Stomach smooth muscle (tissue), 2 donors: ENCODE results near the gene ZC3H7A.
"Not testable (repeated sequence)": the region's sequence is repeated elsewhere in the genome, so short reads cannot be mapped to it uniquely, and the experiment has no call there.

ENCODE experiments used
- H3K27ac ChIP-seq: one replicate; pipeline ENCODE4 v1.7.0; 2013; ENCODE audit warnings: mild to moderate bottlenecking, low read length, inconsistent platforms
- H3K27me3 ChIP-seq, 2 donors: one replicate each; pipeline ENCODE4 v1.7.0; 2013; ENCODE audit warnings: low read length in 2 of 2; ENCODE audit not compliant: insufficient read depth in 2 of 2, control insufficient read depth in 1 of 2
- H3K36me3 ChIP-seq, 2 donors: one replicate each; pipeline ENCODE4 v1.7.0; 2013; ENCODE audit warnings: low read length in 2 of 2; ENCODE audit not compliant: control insufficient read depth in 2 of 2, insufficient read depth in 2 of 2
- H3K4me1 ChIP-seq: one replicate; pipeline ENCODE4 v1.7.0; 2013; ENCODE audit warnings: low read length; ENCODE audit not compliant: control insufficient read depth, insufficient read depth
- H3K4me3 ChIP-seq, 2 donors: one replicate each; pipeline ENCODE4 v1.7.0; 2013; ENCODE audit warnings: low read length in 2 of 2
- H3K9ac ChIP-seq, 2 donors: one replicate each; pipeline ENCODE4 v1.7.0; 2013; ENCODE audit warnings: low read length in 2 of 2, mild to moderate bottlenecking in 1 of 2
- H3K9me3 ChIP-seq, 2 donors: one replicate each; pipeline ENCODE4 v1.7.0; 2013; ENCODE audit warnings: low read length in 2 of 2; ENCODE audit not compliant: control insufficient read depth in 2 of 2
- donor health status: healthy.
- donor health status: Pancreatic carcinoma.

The ZC3H7A gene

DNA sequence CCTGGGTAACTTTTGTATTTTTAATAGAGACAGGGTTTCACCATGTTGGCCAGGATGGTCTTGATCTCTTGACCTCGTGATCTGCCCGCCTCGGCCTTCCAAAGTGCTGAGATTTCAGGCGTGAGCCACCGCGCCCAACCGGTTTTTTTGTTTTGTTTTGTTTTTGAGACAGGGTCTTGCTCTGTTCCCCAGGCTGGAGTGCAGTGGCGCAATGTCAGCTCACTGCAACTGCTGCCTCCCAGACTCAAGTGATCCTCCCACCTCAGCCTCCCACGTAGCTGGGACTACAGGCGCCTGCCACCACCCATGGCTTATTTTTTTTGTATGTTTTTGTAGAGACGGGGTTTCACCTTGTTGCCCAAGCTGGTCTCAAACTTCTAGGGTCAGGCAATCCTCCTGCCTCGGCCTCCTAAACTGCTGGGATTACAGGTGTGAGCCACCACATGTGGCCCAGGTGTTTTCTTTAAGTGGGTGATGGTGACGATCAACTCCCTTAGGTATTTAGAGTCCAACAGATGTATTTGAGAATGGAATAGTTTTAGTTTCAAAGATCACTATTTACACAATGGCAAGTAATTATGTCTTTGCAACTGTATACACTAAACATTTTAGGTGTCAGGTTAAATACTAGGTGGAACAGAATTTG is 28.6 kb upstream of the ZC3H7A start:
- not testable (repeated sequence) for H3K9ac ChIP-seq, H3K27ac ChIP-seq, H3K4me1 ChIP-seq, H3K27me3 ChIP-seq, H3K4me3 ChIP-seq, H3K36me3 ChIP-seq, H3K9me3 ChIP-seq

DNA sequence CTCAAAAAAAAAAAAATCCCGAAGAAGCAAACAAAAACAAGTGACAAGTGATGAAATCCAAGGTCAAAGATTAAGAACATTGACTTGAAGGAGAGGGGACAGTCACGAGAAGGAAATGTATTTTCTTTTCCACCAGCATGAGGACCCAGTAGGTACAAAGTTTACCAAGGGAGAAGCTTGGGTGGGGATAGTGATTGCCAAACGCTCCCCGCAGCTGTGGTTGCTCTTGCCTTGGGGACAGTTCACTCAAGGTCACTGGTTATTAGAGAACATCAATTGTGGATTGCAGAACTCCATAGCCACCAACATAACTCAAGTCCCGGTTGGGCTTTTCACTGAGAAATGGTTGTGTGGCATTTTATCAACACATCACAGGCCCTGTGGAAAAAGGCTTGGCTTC is 27.3 kb upstream of the ZC3H7A start:
- H3K4me1 ChIP-seq = no peaks in the 10 kb centered on the region
- H3K36me3 ChIP-seq = no peaks in the 10 kb centered on the region
- no peak overlapping the region for H3K27ac ChIP-seq
- no peaks in the 10 kb centered on the region for H3K9me3 ChIP-seq
- no peak overlapping the region for H3K4me3 ChIP-seq
- no peaks in the 10 kb centered on the region for H3K27me3 ChIP-seq
- H3K9ac ChIP-seq = no peak overlapping the region

- not testable (repeated sequence) for H3K9me3 ChIP-seq, H3K9ac ChIP-seq, H3K36me3 ChIP-seq, H3K27me3 ChIP-seq, H3K4me3 ChIP-seq, H3K4me1 ChIP-seq, H3K27ac ChIP-seq
Measured at GRCh38 chr16:11823645-11824044, 26.6 kb upstream of the ZC3H7A start.

GRCh38 chr16:11819798-11820197 is 22.7 kb upstream of the ZC3H7A start:
- H3K9ac ChIP-seq = no peak overlapping the region
- no peaks in the 10 kb centered on the region for H3K9me3 ChIP-seq
- no peaks in the 10 kb centered on the region for H3K27me3 ChIP-seq
- H3K4me1 ChIP-seq = no peaks in the 10 kb centered on the region
- H3K36me3 ChIP-seq = no peaks in the 10 kb centered on the region
- H3K27ac ChIP-seq = no peak overlapping the region
- H3K4me3 ChIP-seq = no peak overlapping the region

DNA sequence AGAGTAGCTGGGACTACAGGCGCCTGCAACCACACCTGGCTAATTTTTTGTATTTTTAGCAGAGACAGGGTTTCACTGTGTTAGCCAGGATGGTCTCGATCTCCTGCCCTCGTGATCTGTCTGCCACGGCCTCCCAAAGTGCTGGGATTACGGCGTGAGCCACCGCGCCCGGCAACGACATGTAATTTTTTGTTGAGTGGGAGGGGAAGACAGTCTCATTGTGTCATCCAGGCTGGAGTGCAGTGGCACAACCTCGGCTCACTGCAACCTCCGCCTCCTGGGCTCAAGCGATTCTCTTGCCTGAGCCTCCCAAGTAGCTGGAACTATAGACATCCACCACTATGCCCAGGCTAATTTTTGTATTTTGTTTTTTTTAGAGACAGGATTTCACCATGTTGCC is 21.9 kb upstream of the ZC3H7A start:
- H3K4me1 ChIP-seq, H3K27ac ChIP-seq, H3K4me3 ChIP-seq, H3K9ac ChIP-seq, H3K27me3 ChIP-seq, H3K36me3 ChIP-seq, H3K9me3 ChIP-seq: not testable (repeated sequence)

DNA sequence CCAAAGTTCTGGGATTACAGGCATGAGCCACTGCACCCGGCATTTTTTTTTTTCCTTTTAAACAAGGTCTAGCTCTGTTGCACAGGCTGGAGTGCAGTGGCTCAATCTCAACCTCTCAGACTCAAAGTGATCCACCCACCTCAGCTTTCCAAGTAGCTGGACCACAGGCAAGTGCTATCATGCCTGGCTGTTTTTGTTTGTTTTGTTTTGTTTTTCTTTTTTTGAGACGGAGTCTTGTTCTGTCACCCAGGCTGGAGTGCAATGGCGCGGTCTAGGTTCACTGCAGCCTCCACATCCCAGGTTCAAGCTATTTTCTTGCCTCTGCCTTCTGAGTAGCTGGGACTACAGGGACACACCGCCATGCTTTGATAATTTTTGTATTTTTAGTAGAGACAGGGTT is 19.1 kb upstream of the ZC3H7A start:
- Histone ChIP-seq H3K36me3 (no peaks in the 10 kb centered on the region), H3K9me3 (no peaks in the 10 kb centered on the region), H3K4me3 (no peak overlapping the region), H3K27ac (no peak overlapping the region), H3K4me1 (no peaks in the 10 kb centered on the region), H3K9ac (no peak overlapping the region), H3K27me3 (no peaks in the 10 kb centered on the region)

DNA sequence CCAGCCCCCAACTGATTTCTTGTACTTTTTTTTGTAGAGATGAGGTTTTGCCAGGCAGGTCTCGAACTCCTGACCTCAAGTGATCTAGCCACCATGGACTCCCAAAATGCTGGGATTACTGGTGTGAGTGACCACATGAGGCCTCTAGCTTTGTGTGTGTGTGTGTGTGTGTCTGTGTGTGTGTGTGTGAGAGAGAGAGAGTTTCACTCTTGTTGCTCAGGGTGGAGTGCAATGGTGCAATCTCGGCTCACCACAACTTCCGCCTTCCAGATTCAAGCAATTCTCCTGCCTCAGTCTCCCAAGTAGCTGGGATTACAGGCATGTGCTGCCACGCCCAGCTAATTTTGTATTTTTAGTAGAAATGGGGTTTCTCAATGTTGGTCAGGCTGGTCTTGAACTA is 17.7 kb upstream of the ZC3H7A start:
- not testable (repeated sequence) for H3K36me3 ChIP-seq, H3K4me3 ChIP-seq, H3K4me1 ChIP-seq, H3K9ac ChIP-seq, H3K27ac ChIP-seq, H3K9me3 ChIP-seq, H3K27me3 ChIP-seq

GRCh38 chr16:11806721-11807120 is 9.7 kb upstream of the ZC3H7A start:
- Histone ChIP-seq H3K9me3 (no peaks in the 10 kb centered on the region), H3K4me1 (no peaks in the 10 kb centered on the region), H3K27ac (no peak overlapping the region), H3K27me3 (no peaks in the 10 kb centered on the region), H3K4me3 (no peak overlapping the region), H3K9ac (no peak overlapping the region), H3K36me3 (no peaks in the 10 kb centered on the region)

GRCh38 chr16:11805556-11805955 is 8.5 kb upstream of the ZC3H7A start:
- Histone ChIP-seq H3K4me1 (no peaks in the 10 kb centered on the region), H3K9ac (no peak overlapping the region), H3K27me3 (no peaks in the 10 kb centered on the region), H3K9me3 (no peaks in the 10 kb centered on the region), H3K4me3 (no peak overlapping the region), H3K27ac (no peak overlapping the region), H3K36me3 (no peaks in the 10 kb centered on the region)

DNA sequence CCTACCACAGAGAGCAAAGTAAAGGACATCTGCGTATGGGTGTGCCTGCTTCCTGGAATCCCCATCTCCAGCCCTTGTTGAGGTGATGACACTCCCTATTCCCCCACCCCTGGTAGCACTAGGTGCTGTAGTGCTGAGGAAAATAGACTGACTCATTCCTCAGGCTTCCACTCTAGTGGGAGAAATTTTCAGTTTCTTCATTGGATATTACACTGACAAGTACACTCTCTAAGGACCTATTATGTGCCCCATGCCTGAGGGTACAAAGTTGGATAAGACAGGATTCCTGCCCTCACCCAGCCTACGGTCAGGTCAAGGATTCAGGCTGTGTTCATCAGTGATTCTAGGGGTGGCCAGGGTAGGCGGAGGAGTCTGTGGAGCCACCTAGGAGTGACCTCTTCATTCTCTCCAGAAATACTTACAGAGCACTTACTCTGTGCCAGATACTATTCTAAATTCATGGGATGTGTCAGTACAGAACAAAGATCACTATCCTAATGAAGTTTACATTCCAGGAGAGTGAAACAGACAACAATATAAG is 4.5 kb upstream of the ZC3H7A start:
- H3K27me3 ChIP-seq = no peaks in the 10 kb centered on the region
- no peak overlapping the region for H3K27ac ChIP-seq
- H3K9ac ChIP-seq = no peak overlapping the region
- H3K4me3 ChIP-seq = no peak overlapping the region
- H3K9me3 ChIP-seq = no peaks in the 10 kb centered on the region
- H3K4me1 ChIP-seq = peaks cover 25% of the 10 kb centered on the region
- H3K36me3 ChIP-seq = no peaks in the 10 kb centered on the region

DNA sequence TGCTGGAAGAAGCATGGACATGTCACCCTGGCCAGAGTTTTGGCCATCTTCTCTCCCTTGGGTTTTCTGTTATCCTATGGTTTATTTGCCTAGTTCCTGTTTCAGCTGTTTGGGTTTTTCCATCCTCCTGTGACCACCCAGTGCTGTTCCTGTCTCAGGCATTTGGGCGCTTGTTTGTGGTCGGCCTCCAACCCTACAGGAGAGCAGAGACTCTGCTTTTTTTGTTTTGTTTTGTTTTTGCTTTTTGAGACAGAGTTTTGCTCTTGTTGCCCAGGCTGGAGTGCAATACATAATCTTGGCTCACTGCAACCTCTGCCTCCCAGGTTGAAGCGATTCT is 3.3 kb upstream of the ZC3H7A start:
- Histone ChIP-seq H3K4me1 (peaks cover 33% of the 10 kb centered on the region), H3K4me3 (no peak overlapping the region), H3K9ac (no peak overlapping the region), H3K27me3 (no peaks in the 10 kb centered on the region), H3K9me3 (no peaks in the 10 kb centered on the region), H3K36me3 (no peaks in the 10 kb centered on the region), H3K27ac (no peak overlapping the region)
